PC-3 (cell line): ENCODE results near the gene TNFRSF25. TPM values are rescaled to one million over a fixed set of nuclear protein-coding genes. Genes with fewer than 3 reads are reported as not detected.
A peak's percentile ranks its signal among the peaks of the same experiment; 100 is the strongest.

Experiments
- ATAC-seq: fragments of 200-7000 bp; cut with Tn5 transposase; 2 replicates; pipeline ENCODE4 v1.9.1; 2020; ENCODE audit warnings: mild to moderate bottlenecking, moderate library complexity
- BruUV-seq: library from RNA; stranded (reverse); fragments of 400-500 nt; replicated peaks from 2 replicates; lab custom pipeline; 2021; lab: Mats Ljungman, UMichigan
- CTCF ChIA-PET: fragments of 300-600 bp; sonication (Branson Sonifier 250); formaldehyde crosslinking; loops from one replicate; lab custom pipeline; 2022; ENCODE audit warnings: antibody characterized with exemption; lab: Charles Lee
- POLR2A ChIA-PET: fragments of 300-600 bp; sonication (Branson Sonifier 250); formaldehyde crosslinking; loops from one replicate; lab custom pipeline; 2022; ENCODE audit warnings: antibody characterized with exemption; ENCODE audit not compliant: unreplicated experiment; lab: Charles Lee
- DNase-seq: peaks from one replicate; pipeline ENCODE4 v3.0.0-alpha.2; 2015
- H2AFZ ChIP-seq: fragments of 300-600 bp; sonication (generic); 2 replicates; pipeline ENCODE4 v1.6.0; 2016; ENCODE audit warnings: antibody characterized with exemption, low read length
- H3F3A ChIP-seq: fragments of 300-600 bp; sonication (generic); one replicate; pipeline ENCODE4 v1.6.0; 2017; ENCODE audit warnings: antibody characterized with exemption, low read length, control low read depth, mild to moderate bottlenecking; ENCODE audit not compliant: unreplicated experiment
- H3K27ac ChIP-seq: fragments of 300-600 bp; sonication (generic); 2 replicates; pipeline ENCODE4 v1.5.1; 2016; ENCODE audit warnings: mild to moderate bottlenecking, low read length
- H3K27me3 ChIP-seq: fragments of 300-600 bp; sonication (generic); 2 replicates; pipeline ENCODE4 v1.6.1; 2016; ENCODE audit warnings: low read length, mixed read lengths
- H3K36me3 ChIP-seq: fragments of 300-600 bp; sonication (generic); 2 replicates; pipeline ENCODE4 v1.6.1; 2016; ENCODE audit warnings: low read depth, mixed run types, low read length, mixed read lengths
- H3K4me1 ChIP-seq: fragments of 300-600 bp; sonication (generic); 2 replicates; pipeline ENCODE4 v1.5.1; 2016; ENCODE audit warnings: low read length; ENCODE audit not compliant: insufficient read depth
- H3K4me2 ChIP-seq: fragments of 300-600 bp; sonication (generic); 2 replicates; pipeline ENCODE4 v1.6.0; 2016; ENCODE audit warnings: low read length
- H3K4me3 ChIP-seq: fragments of 300-600 bp; sonication (generic); 2 replicates; pipeline ENCODE4 v1.5.1; 2016; ENCODE audit warnings: mild to moderate bottlenecking, low read length, mixed read lengths
- H3K79me2 ChIP-seq: fragments of 300-600 bp; sonication (generic); 2 replicates; pipeline ENCODE4 v1.6.1; 2017; ENCODE audit warnings: low read length, mixed read lengths
- H3K9ac ChIP-seq: fragments of 300-600 bp; sonication (generic); 2 replicates; pipeline ENCODE4 v1.6.0; 2016; ENCODE audit warnings: mild to moderate bottlenecking, low read length
- H3K9me2 ChIP-seq: fragments of 300-600 bp; sonication (generic); replicated peaks from 2 replicates; pipeline ENCODE4 v1.6.1; 2016; ENCODE audit warnings: mixed run types, low read length, mixed read lengths
- H3K9me3 ChIP-seq: fragments of 300-600 bp; sonication (generic); 2 replicates; pipeline ENCODE4 v1.6.1; 2016; ENCODE audit warnings: low read length, mixed read lengths
- H4K20me1 ChIP-seq: fragments of 300-600 bp; sonication (generic); 2 replicates; pipeline ENCODE4 v1.6.1; 2016; ENCODE audit warnings: low read length, mixed read lengths
- CTCF ChIP-seq: fragments of 300-600 bp; sonication (generic); conservative IDR thresholded peaks from 2 replicates; pipeline ENCODE4 v1.5.1; 2017; ENCODE audit warnings: antibody characterized with exemption, low read depth, mild to moderate bottlenecking, low read length
- EZH2 ChIP-seq: fragments of 300-600 bp; sonication (generic); IDR thresholded peaks from one replicate; pipeline ENCODE4 v1.6.1; 2017; ENCODE audit warnings: antibody characterized with exemption, mild to moderate bottlenecking, low read length; ENCODE audit not compliant: unreplicated experiment
- EZH2phosphoT487 ChIP-seq: fragments of 300-600 bp; sonication (generic); IDR thresholded peaks from 2 replicates; pipeline ENCODE4 v1.6.1; 2018; ENCODE audit warnings: mild to moderate bottlenecking, antibody characterized with exemption, low read length, borderline replicate concordance
- intact Hi-C: fragments of 100-400 bp; cut with micrococcal nuclease; formaldehyde crosslinking; loops from 2 replicates; pipeline ENCODE4 v1.9.0; 2023
- total RNA-seq: library from RNA; depleted of rRNA; stranded (reverse); fragments of >200 nt; gene quantifications from 2 replicates; pipeline ENCODE4 v1.2.3, GENCODE V29; 2014

Gene TNFRSF25
- total RNA-seq, 1 experiment from 2014 or later = 42.5 TPM

- Histone ChIP-seq H3K4me2 (peak overlapping the region; percentile 82), H3K4me1 (peaks cover 24% of the 10 kb centered on the region), H3K9me2 (no peaks in the 10 kb centered on the region), H3K9ac (peak overlapping the region; percentile 61), H3K4me3 (peak overlapping the region; percentile 70), H2AFZ (peak overlapping the region; percentile 47), H3K36me3 (no peaks in the 10 kb centered on the region), H3K9me3 (no peaks in the 10 kb centered on the region), H3F3A (no peaks in the 10 kb centered on the region), H3K27me3 (no peaks in the 10 kb centered on the region), H3K79me2 (peaks cover 39% of the 10 kb centered on the region), H3K27ac (no peak overlapping the region), H4K20me1 (no peaks in the 10 kb centered on the region)
- POLR2A ChIA-PET = no interaction called here
- TF ChIP-seq EZH2phosphoT487 (no peak), CTCF (no peak), EZH2 (no peak)
- BruUV-seq = no TSS peak
- DNase-seq = no peak
- CTCF ChIA-PET = no interaction called here
- intact Hi-C loops = loop anchor here (5.0 kb wide), 1 partner anchor 143 kb away; no protein-coding TSS in a partner anchor
- no peak for ATAC-seq
Observed at GRCh38 chr1:6484826-6485167, 18.8 kb upstream of the TNFRSF25 start.

- Histone ChIP-seq H3K27ac (no peak overlapping the region), H2AFZ (no peak overlapping the region), H3K4me3 (no peak overlapping the region), H3F3A (no peaks in the 10 kb centered on the region), H3K36me3 (no peaks in the 10 kb centered on the region), H3K9me3 (no peaks in the 10 kb centered on the region), H3K27me3 (no peaks in the 10 kb centered on the region), H3K4me1 (peaks cover 14% of the 10 kb centered on the region), H4K20me1 (no peaks in the 10 kb centered on the region), H3K4me2 (no peak overlapping the region), H3K9ac (no peak overlapping the region), H3K79me2 (peaks cover 29% of the 10 kb centered on the region), H3K9me2 (no peaks in the 10 kb centered on the region)
- no TSS peak for BruUV-seq
- DNase-seq (no peak), ATAC-seq (no peak)
- POLR2A ChIA-PET = no interaction called here
- CTCF ChIA-PET = no interaction called here
- TF ChIP-seq CTCF (no peak), EZH2 (no peak), EZH2phosphoT487 (no peak)
- intact Hi-C loops = no loop called here
Observed at GRCh38 chr1:6483761-6484117, 17.8 kb upstream of the TNFRSF25 start.

- CTCF ChIA-PET = no interaction called here
Observed at GRCh38 chr1:6483017-6483760, 17.2 kb upstream of the TNFRSF25 start.

More at GRCh38 chr1:6483017-6483760, 17.2 kb upstream of the TNFRSF25 start:
- TF ChIP-seq CTCF = no peak
- intact Hi-C loops = no loop called here
- Histone ChIP-seq H3K27me3 (no peaks in the 10 kb centered on the region), H4K20me1 (no peaks in the 10 kb centered on the region), H3F3A (no peaks in the 10 kb centered on the region), H3K4me3 (no peak overlapping the region), H3K9me2 (no peaks in the 10 kb centered on the region), H3K36me3 (no peaks in the 10 kb centered on the region), H3K4me2 (no peak overlapping the region), H3K27ac (no peak overlapping the region), H3K9ac (no peak overlapping the region), H3K9me3 (no peaks in the 10 kb centered on the region), H3K4me1 (peaks cover 10% of the 10 kb centered on the region; the same call in 1 of the 2 replicates), H2AFZ (no peak overlapping the region), H3K79me2 (peaks cover 23% of the 10 kb centered on the region)
- no peak for DNase-seq
- POLR2A ChIA-PET = no interaction called here
- BruUV-seq = no TSS peak
- ATAC-seq = no peak
